Keratinocyte (primary cell): ENCODE data around the gene TTC13. TPM values are rescaled to one million over a fixed set of nuclear protein-coding genes. Genes with fewer than 3 reads are reported as not detected.

Experiments used
- DNase-seq: peaks from one replicate; pipeline ENCODE4 v3.0.0-alpha.2; 2011; ENCODE audit warnings: low read depth, missing footprints, low spot score
- FAIRE-seq: peaks from 2 replicates; lab custom pipeline; 2011; peaks lifted over from hg19 to GRCh38; lab: Jason Lieb, UNC
- H2AFZ ChIP-seq: 2 replicates; pipeline ENCODE4 v1.6.0; 2012; ENCODE audit warnings: low read length, control low read depth, inconsistent platforms; ENCODE audit not compliant: control insufficient read depth
- H3K27ac ChIP-seq: 2 replicates; pipeline ENCODE4 v1.5.1; 2011; ENCODE audit warnings: low read length; ENCODE audit not compliant: control insufficient read depth, insufficient read depth
- H3K27me3 ChIP-seq: 3 replicates; pipeline ENCODE4 v1.6.0; 2011; ENCODE audit warnings: low read length; ENCODE audit not compliant: control insufficient read depth, insufficient read depth; ENCODE audit errors: extremely low read depth
- H3K36me3 ChIP-seq, 2 experiments: 2 replicates in 1 of 2; 3 replicates in 1 of 2; pipeline ENCODE4 v1.5.1; 2011; ENCODE audit warnings: low read length in 2 of 2, mild to moderate bottlenecking in 1 of 2; ENCODE audit not compliant: control insufficient read depth in 2 of 2, insufficient read depth in 2 of 2; ENCODE audit errors: extremely low read depth in 1 of 2
- H3K4me1 ChIP-seq: 3 replicates; pipeline ENCODE4 v1.5.1; 2011; ENCODE audit warnings: low read length; ENCODE audit not compliant: control insufficient read depth, insufficient read depth; ENCODE audit errors: extremely low read depth
- H3K4me2 ChIP-seq: 3 replicates; pipeline ENCODE4 v1.6.0; 2011; ENCODE audit warnings: low read depth, low read length; ENCODE audit not compliant: control insufficient read depth, insufficient read depth; ENCODE audit errors: extremely low read depth
- H3K4me3 ChIP-seq, 3 experiments: fragments of 200-600 bp in 1 of 3; sonication (generic) in 1 of 3; 2 replicates in 2 of 3; 3 replicates in 1 of 3; pipeline ENCODE4 v1.5.1; 2011 to 2016; ENCODE audit warnings: low read length in 3 of 3, mild to moderate bottlenecking in 3 of 3, control low read depth in 2 of 3, inconsistent platforms in 1 of 3, low read depth in 1 of 3, mixed read lengths in 1 of 3, mixed run types in 1 of 3, moderate library complexity in 1 of 3; ENCODE audit not compliant: control insufficient read depth in 2 of 3, insufficient read depth in 2 of 3; ENCODE audit errors: extremely low read depth in 1 of 3
- H3K79me2 ChIP-seq: 2 replicates; pipeline ENCODE4 v1.6.0; 2012; ENCODE audit warnings: low read length; ENCODE audit not compliant: control insufficient read depth, insufficient read depth
- H3K9ac ChIP-seq: 3 replicates; pipeline ENCODE4 v1.6.0; 2011; ENCODE audit warnings: low read length; ENCODE audit not compliant: control insufficient read depth, insufficient read depth; ENCODE audit errors: extremely low read depth
- H3K9me1 ChIP-seq: 3 replicates; pipeline ENCODE4 v1.6.0; 2011; ENCODE audit warnings: low read length; ENCODE audit not compliant: control insufficient read depth, insufficient read depth; ENCODE audit errors: extremely low read depth
- H3K9me3 ChIP-seq: 2 replicates; pipeline ENCODE4 v1.5.1; 2012; ENCODE audit warnings: low read depth, low read length; ENCODE audit not compliant: control insufficient read depth
- H4K20me1 ChIP-seq: 3 replicates; pipeline ENCODE4 v1.6.0; 2011; ENCODE audit warnings: low read length; ENCODE audit not compliant: control insufficient read depth, insufficient read depth; ENCODE audit errors: extremely low read depth
- EZH2 ChIP-seq: IDR thresholded peaks from one replicate; pipeline ENCODE4 v1.6.1; 2012; ENCODE audit warnings: inconsistent platforms, mild to moderate bottlenecking, low read length, moderate library complexity
- dilution Hi-C: fragments of 300-500 bp; cut with MboI; formaldehyde crosslinking; loops from one replicate; pipeline ENCODE4 v1.7.0; 2020; ENCODE audit warnings: low sequenced_read_pairs; ENCODE audit not compliant: extremely low pct_ligation_motif_present
- polyA plus RNA-seq, 5 experiments: library from polyadenylated mRNA; depleted of rRNA in 3 of 5; stranded (reverse) in 3 of 5; stranded (forward) in 1 of 5; unstranded in 1 of 5; fragments of >200 nt; gene quantifications; 1 replicate in 1 of 5; 2 replicates in 3 of 5; 3 replicates in 1 of 5; pipeline versions ENCODE4 v1.2.1 to v1.2.3, GENCODE V29; 2011 to 2012; ENCODE audit warnings: missing spikeins in 2 of 5, low read depth in 1 of 5, low replicate concordance in 1 of 5
- TF ChIP-seq, protein P1 (sequence below), 3 experiments: IDR thresholded peaks in 1 of 3; conservative IDR thresholded peaks in 1 of 3; optimal IDR thresholded peaks in 1 of 3; 2 replicates in 2 of 3; 3 replicates in 1 of 3; pipeline versions ENCODE3 to v1.5.1; 2011; ENCODE audit warnings: low read length in 3 of 3, mild to moderate bottlenecking in 3 of 3, moderate library complexity in 2 of 3, control low read depth in 1 of 3, inconsistent platforms in 1 of 3; ENCODE audit not compliant: insufficient read depth in 2 of 3; ENCODE audit errors: extremely low read depth in 1 of 3

Gene TTC13
- polyA plus RNA-seq, 1 donor (not counting 4 experiments of a cell fraction or from before 2014, with no cell fraction given) = 8.3 TPM

DNA sequence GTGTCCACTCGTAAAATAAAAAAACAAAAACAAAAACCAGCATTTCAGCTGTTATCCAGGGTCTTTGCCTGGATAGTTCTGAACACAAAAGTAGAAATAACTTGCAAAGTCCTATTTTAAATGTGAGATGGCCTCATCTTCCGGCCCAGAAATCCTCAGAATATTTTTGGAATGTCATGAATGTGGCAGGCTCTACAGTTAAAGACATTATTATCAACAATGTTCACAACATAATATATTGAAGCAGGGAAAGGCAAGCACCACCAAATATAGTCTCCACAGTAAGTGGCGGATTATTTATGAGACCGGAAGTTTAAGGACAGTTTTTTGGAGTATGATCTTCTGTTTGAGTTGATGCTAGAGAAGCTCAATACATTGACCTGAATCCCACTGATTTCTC, 109.2 kb downstream of the TTC13 start:
- H3K36me3 ChIP-seq = no peaks in the 10 kb centered on the region
- H3K9me1 ChIP-seq = no peaks in the 10 kb centered on the region
- no peaks in the 10 kb centered on the region for H3K79me2 ChIP-seq
- no peak for DNase-seq
- H3K9me3 ChIP-seq = no peaks in the 10 kb centered on the region
- peak overlapping the region; percentile 83 for H3K4me2 ChIP-seq
- FAIRE-seq = no peak
- no peaks in the 10 kb centered on the region for H3K27me3 ChIP-seq
- H3K27ac ChIP-seq = no peak overlapping the region
- H4K20me1 ChIP-seq = no peaks in the 10 kb centered on the region
- TF ChIP-seq, protein P1, sequence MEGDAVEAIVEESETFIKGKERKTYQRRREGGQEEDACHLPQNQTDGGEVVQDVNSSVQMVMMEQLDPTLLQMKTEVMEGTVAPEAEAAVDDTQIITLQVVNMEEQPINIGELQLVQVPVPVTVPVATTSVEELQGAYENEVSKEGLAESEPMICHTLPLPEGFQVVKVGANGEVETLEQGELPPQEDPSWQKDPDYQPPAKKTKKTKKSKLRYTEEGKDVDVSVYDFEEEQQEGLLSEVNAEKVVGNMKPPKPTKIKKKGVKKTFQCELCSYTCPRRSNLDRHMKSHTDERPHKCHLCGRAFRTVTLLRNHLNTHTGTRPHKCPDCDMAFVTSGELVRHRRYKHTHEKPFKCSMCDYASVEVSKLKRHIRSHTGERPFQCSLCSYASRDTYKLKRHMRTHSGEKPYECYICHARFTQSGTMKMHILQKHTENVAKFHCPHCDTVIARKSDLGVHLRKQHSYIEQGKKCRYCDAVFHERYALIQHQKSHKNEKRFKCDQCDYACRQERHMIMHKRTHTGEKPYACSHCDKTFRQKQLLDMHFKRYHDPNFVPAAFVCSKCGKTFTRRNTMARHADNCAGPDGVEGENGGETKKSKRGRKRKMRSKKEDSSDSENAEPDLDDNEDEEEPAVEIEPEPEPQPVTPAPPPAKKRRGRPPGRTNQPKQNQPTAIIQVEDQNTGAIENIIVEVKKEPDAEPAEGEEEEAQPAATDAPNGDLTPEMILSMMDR (optimal IDR thresholded peaks at IDR 0.05 in 1 of 3, IDR thresholded peaks at IDR 0.05 in 1 of 3, conservative IDR thresholded peaks at IDR 0.05 in 1 of 3; ENCODE audit: extremely low read depth in 1 of 3, insufficient read depth in 2 of 3, low read length in 3 of 3) = no peak
- TF ChIP-seq EZH2 = no peak
- dilution Hi-C loops = no loop called here
- H3K4me3 ChIP-seq = no peak overlapping the region
- no peak overlapping the region for H2AFZ ChIP-seq
- H3K4me1 ChIP-seq = peaks cover 9% of the 10 kb centered on the region
- no peak overlapping the region for H3K9ac ChIP-seq

DNA sequence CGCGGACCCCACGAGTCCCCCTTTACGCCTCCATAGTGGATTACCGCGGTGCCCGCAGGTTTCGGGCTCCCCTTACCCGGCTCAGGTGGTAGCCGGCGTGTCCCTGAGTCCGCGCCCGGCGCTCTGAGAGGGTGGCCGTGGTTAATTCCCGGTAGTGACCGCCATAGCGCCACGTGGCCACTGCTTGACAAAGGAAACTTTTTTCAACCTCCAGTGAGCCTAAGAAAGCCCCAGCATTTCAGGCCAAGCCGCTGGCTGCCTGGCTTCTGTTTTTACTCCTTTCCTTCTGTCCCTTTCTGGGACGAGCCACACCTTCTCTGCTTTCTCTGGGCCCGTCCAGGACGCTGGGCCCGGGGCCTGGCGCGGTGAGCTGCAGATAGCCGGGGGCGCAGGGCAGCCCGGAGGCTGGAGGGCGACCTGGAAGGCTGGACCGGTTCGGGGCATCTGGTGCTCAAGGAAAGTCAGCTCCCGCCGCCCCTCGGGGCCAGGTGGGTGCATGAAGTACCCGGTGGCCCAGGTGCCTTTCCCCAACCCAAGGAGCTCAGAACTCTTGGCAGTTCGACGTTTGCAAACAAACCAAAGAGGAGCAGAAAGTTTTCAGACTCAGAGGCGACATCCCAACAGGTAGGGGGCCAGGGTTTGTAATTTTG, 109.8 kb downstream of the TTC13 start:
- no peaks in the 10 kb centered on the region for H3K79me2 ChIP-seq
- H3K27ac ChIP-seq = no peak overlapping the region
- H3K4me2 ChIP-seq = peak overlapping the region; percentile 83
- H3K4me1 ChIP-seq = peaks cover 9% of the 10 kb centered on the region
- peak overlapping the region; percentile 81 for H2AFZ ChIP-seq
- TF ChIP-seq, protein P1 (optimal IDR thresholded peaks at IDR 0.05 in 1 of 3, IDR thresholded peaks at IDR 0.05 in 1 of 3, conservative IDR thresholded peaks at IDR 0.05 in 1 of 3; ENCODE audit: extremely low read depth in 1 of 3, insufficient read depth in 2 of 3, low read length in 3 of 3) = no peak
- TF ChIP-seq EZH2 = no peak
- H3K27me3 ChIP-seq = no peaks in the 10 kb centered on the region
- H4K20me1 ChIP-seq = no peaks in the 10 kb centered on the region
- no peaks in the 10 kb centered on the region for H3K36me3 ChIP-seq
- FAIRE-seq (no peak), DNase-seq (no peak)
- H3K4me3 ChIP-seq = peak overlapping the region; percentile 42 to 86 (median 52)
- H3K9ac ChIP-seq = peak overlapping the region; percentile 58
- H3K9me1 ChIP-seq = no peaks in the 10 kb centered on the region
- dilution Hi-C loops = no loop called here
- H3K9me3 ChIP-seq = no peaks in the 10 kb centered on the region
